HepG2 (cell line): ENCODE measurements around the gene ACER3.

Source experiments
- JUN ChIP-seq: sonication (generic); formaldehyde crosslinking; IDR thresholded peaks from 2 replicates; pipeline ENCODE4 v1.4.0; 2020; ENCODE audit warnings: mild to moderate bottlenecking, missing genetic modification reagents
- POLR2AphosphoS5 ChIP-seq: IDR thresholded peaks from 2 replicates; pipeline ENCODE4 v1.6.1; 2012; ENCODE audit warnings: low read depth, low read length
- ZNF672 ChIP-seq: sonication (generic); formaldehyde crosslinking; IDR thresholded peaks from 2 replicates; pipeline ENCODE4 v1.8.1; 2022; ENCODE audit warnings: missing genetic modification reagents

GRCh38 chr11:77053217-77054015 is 192.7 kb downstream of the ACER3 start:
- TF ChIP-seq JUN (CRISPR knock-in tag), result no peak
- TF ChIP-seq ZNF672, result no peak
- no peak for TF ChIP-seq POLR2AphosphoS5
